ENCODE data around the gene VCPKMT.

The VCPKMT gene

GRCh38 chr14:50069325-50069724 lies 47.0 kb downstream of the VCPKMT start:
- Histone ChIP-seq H3F3A (ENCODE audit: control insufficient read depth, insufficient read depth) (no peaks in the 10 kb centered on the region), H3K4me2 (ENCODE audit: low read length) (no peak overlapping the region), H3K4me1 (ENCODE audit: control insufficient read depth, low read length) (0 out of 2 replicates have a peak, but pooled peaks cover 3% of the 10 kb centered on the region), H3K36me3 (ENCODE audit: control insufficient read depth, low read length) (no peaks in the 10 kb centered on the region), H3K4me3 (ENCODE audit: low read length) (no peak overlapping the region), H3K79me2 (ENCODE audit: control insufficient read depth, low read length) (no peaks in the 10 kb centered on the region), H3K9me3 (ENCODE audit: control insufficient read depth, insufficient read depth, low read length) (no peaks in the 10 kb centered on the region), H4K20me1 (ENCODE audit: control insufficient read depth, insufficient read depth, low read depth, low read length) (no peaks in the 10 kb centered on the region), H3K27ac (ENCODE audit: low read depth, low read length) (no peak overlapping the region), H3K9me2 (replicated peaks; ENCODE audit: control insufficient read depth, low read length) (no peaks in the 10 kb centered on the region), H3K27me3 (ENCODE audit: control insufficient read depth, low read length) (no peaks in the 10 kb centered on the region)
- no peak for TF ChIP-seq CTCF (IDR thresholded peaks at IDR 0.05; ENCODE audit: low read depth, low read length, poor library complexity, severe bottlenecking)
- no peak for TF ChIP-seq EZH2phosphoT487 (IDR thresholded peaks at IDR 0.05; ENCODE audit: borderline replicate concordance, low read length)

GRCh38 chr14:50068496-50068895 lies 47.9 kb downstream of the VCPKMT start:
- H3K4me2 ChIP-seq (ENCODE audit: low read length): no peak overlapping the region
- no peak overlapping the region for H3K4me3 ChIP-seq (ENCODE audit: low read length)
- H4K20me1 ChIP-seq (ENCODE audit: control insufficient read depth, insufficient read depth, low read depth, low read length): no peaks in the 10 kb centered on the region
- H3K36me3 ChIP-seq (ENCODE audit: control insufficient read depth, low read length): no peaks in the 10 kb centered on the region
- H3K27ac ChIP-seq (ENCODE audit: low read depth, low read length): no peak overlapping the region
- no peaks in the 10 kb centered on the region for H3F3A ChIP-seq (ENCODE audit: control insufficient read depth, insufficient read depth)
- no peaks in the 10 kb centered on the region for H3K79me2 ChIP-seq (ENCODE audit: control insufficient read depth, low read length)
- no peaks in the 10 kb centered on the region for H3K9me2 ChIP-seq (replicated peaks; ENCODE audit: control insufficient read depth, low read length)
- H3K27me3 ChIP-seq (ENCODE audit: control insufficient read depth, low read length): no peaks in the 10 kb centered on the region
- no peak for TF ChIP-seq CTCF (IDR thresholded peaks at IDR 0.05; ENCODE audit: low read depth, low read length, poor library complexity, severe bottlenecking)
- no peak for TF ChIP-seq EZH2phosphoT487 (IDR thresholded peaks at IDR 0.05; ENCODE audit: borderline replicate concordance, low read length)
- H3K4me1 ChIP-seq (ENCODE audit: control insufficient read depth, low read length): 0 out of 2 replicates have a peak, but pooled peaks cover 3% of the 10 kb centered on the region
- no peaks in the 10 kb centered on the region for H3K9me3 ChIP-seq (ENCODE audit: control insufficient read depth, insufficient read depth, low read length)

- TF ChIP-seq EZH2phosphoT487 (IDR thresholded peaks at IDR 0.05; ENCODE audit: borderline replicate concordance, low read length) (no peak), CTCF (IDR thresholded peaks at IDR 0.05; ENCODE audit: low read depth, low read length, poor library complexity, severe bottlenecking) (no peak)
- Histone ChIP-seq H3F3A (ENCODE audit: control insufficient read depth, insufficient read depth) (0 out of 2 replicates have a peak, but pooled peaks cover 3% of the 10 kb centered on the region), H3K27me3 (ENCODE audit: control insufficient read depth, low read length) (no peaks in the 10 kb centered on the region), H3K79me2 (ENCODE audit: control insufficient read depth, low read length) (no peaks in the 10 kb centered on the region), H3K4me2 (ENCODE audit: low read length) (no peak overlapping the region), H3K9me3 (ENCODE audit: control insufficient read depth, insufficient read depth, low read length) (no peaks in the 10 kb centered on the region), H3K4me1 (ENCODE audit: control insufficient read depth, low read length) (peaks cover 4% of the 10 kb centered on the region), H3K27ac (ENCODE audit: low read depth, low read length) (no peak overlapping the region), H3K4me3 (ENCODE audit: low read length) (no peak overlapping the region), H4K20me1 (ENCODE audit: control insufficient read depth, insufficient read depth, low read depth, low read length) (no peaks in the 10 kb centered on the region), H3K9me2 (replicated peaks; ENCODE audit: control insufficient read depth, low read length) (no peaks in the 10 kb centered on the region), H3K36me3 (ENCODE audit: control insufficient read depth, low read length) (no peaks in the 10 kb centered on the region)
These were observed 48.5 kb downstream of the VCPKMT start for GRCh38 chr14:50067723-50068495.

Measured in DOHH2 (cell line).